Endothelial cell of umbilical vein (primary cell): ENCODE measurements around the gene ALDH4A1. TPM values are rescaled to one million over a fixed set of nuclear protein-coding genes. Genes with fewer than 3 reads are reported as not detected.

Experiments
- BruUV-seq: library from RNA; stranded (reverse); fragments of 400-500 nt; replicated peaks from 2 replicates; lab custom pipeline; 2021; lab: Mats Ljungman, UMichigan
- CTCF ChIA-PET: fragments of 300-600, 350-600 bp; sonication (Branson Sonifier 250); formaldehyde crosslinking; loops from one replicate; lab custom pipeline; 2021; ENCODE audit warnings: antibody characterized with exemption, inconsistent platforms; lab: Charles Lee
- POLR2A ChIA-PET: fragments of 300-600, 350-600 bp; sonication (Branson Sonifier 250); formaldehyde crosslinking; loops from one replicate; lab custom pipeline; 2021; ENCODE audit warnings: antibody characterized with exemption, inconsistent platforms; lab: Charles Lee
- DNase-seq: peaks from one replicate; pipeline ENCODE4 v3.0.0-alpha.2; 2011; ENCODE audit warnings: low read depth, low spot score
- FAIRE-seq: peaks from 2 replicates; lab custom pipeline; 2011; peaks lifted over from hg19 to GRCh38; lab: Jason Lieb, UNC
- H2AFZ ChIP-seq: 2 replicates; pipeline ENCODE4 v1.6.0; 2012; ENCODE audit warnings: low read depth, low read length, control low read depth, inconsistent platforms
- H3K27ac ChIP-seq: 2 replicates; pipeline ENCODE4 v1.5.1; 2011; ENCODE audit warnings: low read depth, mild to moderate bottlenecking, control low read depth, low read length, moderate library complexity; ENCODE audit not compliant: insufficient read depth
- H3K27me3 ChIP-seq, 2 experiments: 2 replicates each; pipeline versions ENCODE4 v1.6.0 to v1.6.1; 2011; ENCODE audit warnings: low read length in 2 of 2, mixed read lengths in 1 of 2; ENCODE audit not compliant: control insufficient read depth in 2 of 2, insufficient read depth in 2 of 2
- H3K36me3 ChIP-seq, 2 experiments: 2 replicates in 1 of 2; 3 replicates in 1 of 2; pipeline ENCODE4 v1.5.1; 2011; ENCODE audit warnings: low read length in 2 of 2, mild to moderate bottlenecking in 1 of 2, moderate library complexity in 1 of 2; ENCODE audit not compliant: control insufficient read depth in 2 of 2, insufficient read depth in 2 of 2; ENCODE audit errors: extremely low read depth in 1 of 2
- H3K4me1 ChIP-seq: 3 replicates; pipeline ENCODE4 v1.5.1; 2011; ENCODE audit warnings: mild to moderate bottlenecking, low read length; ENCODE audit not compliant: control insufficient read depth, insufficient read depth; ENCODE audit errors: extremely low read depth
- H3K4me2 ChIP-seq: 2 replicates; pipeline ENCODE4 v1.6.1; 2011; ENCODE audit warnings: low read length, control low read depth, mixed read lengths; ENCODE audit not compliant: insufficient read depth
- H3K4me3 ChIP-seq, 3 experiments: fragments of 200-600 bp in 1 of 3; sonication (generic), shearing (Covaris generic) in 1 of 3; replicated peaks in 1 of 3; 2 replicates each; pipeline ENCODE4 v1.5.1; 2011 to 2016; ENCODE audit warnings: control low read depth in 3 of 3, low read length in 3 of 3, mild to moderate bottlenecking in 2 of 3, inconsistent platforms in 1 of 3, low read depth in 1 of 3, moderate library complexity in 1 of 3; ENCODE audit not compliant: insufficient read depth in 1 of 3
- H3K79me2 ChIP-seq: 2 replicates; pipeline ENCODE4 v1.6.0; 2012; ENCODE audit warnings: low read length, inconsistent platforms; ENCODE audit not compliant: control insufficient read depth, insufficient read depth
- H3K9ac ChIP-seq: replicated peaks from 2 replicates; pipeline ENCODE3; 2011; ENCODE audit warnings: low read length, control low read depth; ENCODE audit not compliant: insufficient read depth; ENCODE audit errors: extremely low read depth
- H3K9me1 ChIP-seq: replicated peaks from 3 replicates; pipeline ENCODE4 v1.6.0; 2011; ENCODE audit warnings: mild to moderate bottlenecking, low read length; ENCODE audit not compliant: control insufficient read depth, insufficient read depth; ENCODE audit errors: extremely low read depth
- H3K9me3 ChIP-seq: replicated peaks from 2 replicates; pipeline ENCODE4 v1.5.1; 2012; ENCODE audit warnings: low read length, inconsistent platforms; ENCODE audit not compliant: control insufficient read depth, insufficient read depth
- H4K20me1 ChIP-seq: replicated peaks from 2 replicates; pipeline ENCODE3; 2011; ENCODE audit warnings: mild to moderate bottlenecking, low read length; ENCODE audit not compliant: control insufficient read depth, insufficient read depth; ENCODE audit errors: extremely low read depth
- CTCF ChIP-seq, 2 donors: IDR thresholded peaks; 1 replicate in 1 of 2; 2 replicates in 1 of 2; pipeline ENCODE4 v1.5.1; 2011; ENCODE audit warnings: low read length in 2 of 2, mild to moderate bottlenecking in 2 of 2, moderate library complexity in 2 of 2, control low read depth in 1 of 2, inconsistent platforms in 1 of 2, low read depth in 1 of 2; ENCODE audit not compliant: insufficient read depth in 1 of 2; ENCODE audit errors: extremely low read depth in 1 of 2
- EZH2 ChIP-seq: IDR thresholded peaks from 2 replicates; pipeline ENCODE4 v1.6.1; 2012; ENCODE audit warnings: borderline replicate concordance, low read depth, mild to moderate bottlenecking, moderate library complexity, low read length, inconsistent platforms; ENCODE audit not compliant: severe bottlenecking
- FOS ChIP-seq: IDR thresholded peaks from 2 replicates; pipeline ENCODE4 v1.6.1; 2011; ENCODE audit warnings: mild to moderate bottlenecking, low read length, moderate library complexity, borderline replicate concordance; ENCODE audit not compliant: insufficient read depth
- GATA2 ChIP-seq: IDR thresholded peaks from 2 replicates; pipeline ENCODE4 v1.7.0; 2011; ENCODE audit warnings: low read depth, mild to moderate bottlenecking, moderate library complexity, mixed read lengths, low read length; ENCODE audit not compliant: insufficient read length, insufficient read depth
- JUN ChIP-seq: IDR thresholded peaks from 2 replicates; pipeline ENCODE4 v1.6.1; 2011; ENCODE audit warnings: borderline replicate concordance, low read depth; ENCODE audit not compliant: insufficient read length, insufficient read depth
- MAX ChIP-seq: IDR thresholded peaks from 2 replicates; pipeline ENCODE4 v1.6.1; 2011; ENCODE audit not compliant: insufficient read depth, insufficient read length
- MYC ChIP-seq: IDR thresholded peaks from one replicate; pipeline ENCODE4 v1.6.1; 2011; ENCODE audit warnings: mild to moderate bottlenecking, low read depth, low read length
- POLR2A ChIP-seq: IDR thresholded peaks from 2 replicates; pipeline ENCODE4 v1.6.1; 2012; ENCODE audit warnings: low read depth, mild to moderate bottlenecking, control low read depth, low read length
- POLR2AphosphoS5 ChIP-seq: IDR thresholded peaks from 2 replicates; pipeline ENCODE4 v1.6.1; 2012; ENCODE audit warnings: low read depth, mild to moderate bottlenecking, control low read depth, low read length, moderate library complexity; ENCODE audit not compliant: insufficient read depth
- dilution Hi-C: fragments of 300-500 bp; cut with MboI; formaldehyde crosslinking; loops from one replicate; pipeline ENCODE4 v1.15.0; 2019; ENCODE audit warnings: low sequenced_read_pairs; ENCODE audit not compliant: extremely low pct_ligation_motif_present
- intact Hi-C: fragments of 100-400 bp; cut with micrococcal nuclease; formaldehyde crosslinking; loops from one replicate; pipeline ENCODE4 v1.10.0; 2022
- polyA plus RNA-seq, 4 experiments: library from polyadenylated mRNA; depleted of rRNA in 3 of 4; stranded (reverse) in 3 of 4; unstranded in 1 of 4; fragments of >200 nt; gene quantifications; 2 replicates each; pipeline versions ENCODE4 v1.2.1 to v1.2.3, GENCODE V29; 2011 to 2012; ENCODE audit warnings: missing spikeins in 1 of 4
- total RNA-seq: library from RNA; stranded (reverse); gene quantifications from 2 replicates; pipeline ENCODE4 v1.2.3, GENCODE V29; 2021

The ALDH4A1 gene
- total and polyA plus RNA-seq, 2 donors (not counting 3 experiments of a cell fraction or from before 2014, with no cell fraction given): 17.4 to 18.5 TPM

GRCh38 chr1:18886003-18886335 lies 16.4 kb downstream of the ALDH4A1 start:
- BruUV-seq: no TSS peak
- ChIA-PET POLR2A (no interaction called here), CTCF (interaction anchor here (0.5 to 5.2 kb wide), 5 partner anchors 10 to 218 kb away, joined by 3 to 114 read pairs (median 34); no protein-coding TSS in a partner anchor)
- no peaks in the 10 kb centered on the region for H4K20me1 ChIP-seq
- H3K27me3 ChIP-seq: no peaks in the 10 kb centered on the region
- no peak for DNase-seq
- intact Hi-C loops: no loop called here
- H3K4me1 ChIP-seq: no peaks in the 10 kb centered on the region
- FAIRE-seq: no peak
- H3K9me1 ChIP-seq: no peaks in the 10 kb centered on the region
- H3K9me3 ChIP-seq: no peaks in the 10 kb centered on the region
- peaks cover 0 to 4% of the 10 kb centered on the region in 2 experiments for H3K36me3 ChIP-seq
- H2AFZ ChIP-seq: no peak overlapping the region
- H3K9ac ChIP-seq: no peak overlapping the region
- H3K79me2 ChIP-seq: no peaks in the 10 kb centered on the region
- H3K4me2 ChIP-seq: no peak overlapping the region
- no peak overlapping the region for H3K27ac ChIP-seq
- H3K4me3 ChIP-seq: no peak overlapping the region
- dilution Hi-C loops: no loop called here
- no peak for TF ChIP-seq JUN
- TF ChIP-seq POLR2A: no peak
- no peak for TF ChIP-seq FOS
- no peak for TF ChIP-seq CTCF (IDR thresholded peaks at IDR 0.05; ENCODE audit: extremely low read depth in 1 of 2, insufficient read depth in 1 of 2, low read depth in 1 of 2, low read length in 2 of 2)
- TF ChIP-seq MAX: no peak
- no peak for TF ChIP-seq GATA2
- no peak for TF ChIP-seq POLR2AphosphoS5
- TF ChIP-seq EZH2: no peak
- TF ChIP-seq MYC: no peak
